Measurements from ENCODE around the gene STK40.

DNA sequence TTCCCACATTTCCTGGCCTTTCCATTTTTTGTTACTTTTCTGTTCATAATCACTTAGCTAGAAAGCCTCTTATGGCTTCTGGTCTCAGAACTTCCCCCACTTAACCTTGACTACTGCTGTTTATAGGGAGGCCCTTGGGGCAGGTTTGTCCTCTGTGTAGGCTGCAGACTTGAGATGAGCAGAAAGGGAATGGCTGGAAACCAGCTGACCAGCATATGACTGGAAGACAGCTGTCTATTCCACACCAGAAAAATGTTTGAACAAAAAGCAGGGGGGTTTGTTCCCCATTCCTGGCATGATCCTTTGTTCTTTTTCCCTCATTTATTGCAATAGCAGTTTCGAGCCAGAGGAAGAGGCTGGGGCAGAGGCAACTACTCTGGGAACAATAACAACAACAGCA lies 84.5 kb downstream of the STK40 start:
- TF ChIP-seq POLR2A (IDR thresholded peaks at IDR 0.05) (no peak), EP300 (IDR thresholded peaks at IDR 0.05) (no peak)
- TF ChIP-seq, protein P1, sequence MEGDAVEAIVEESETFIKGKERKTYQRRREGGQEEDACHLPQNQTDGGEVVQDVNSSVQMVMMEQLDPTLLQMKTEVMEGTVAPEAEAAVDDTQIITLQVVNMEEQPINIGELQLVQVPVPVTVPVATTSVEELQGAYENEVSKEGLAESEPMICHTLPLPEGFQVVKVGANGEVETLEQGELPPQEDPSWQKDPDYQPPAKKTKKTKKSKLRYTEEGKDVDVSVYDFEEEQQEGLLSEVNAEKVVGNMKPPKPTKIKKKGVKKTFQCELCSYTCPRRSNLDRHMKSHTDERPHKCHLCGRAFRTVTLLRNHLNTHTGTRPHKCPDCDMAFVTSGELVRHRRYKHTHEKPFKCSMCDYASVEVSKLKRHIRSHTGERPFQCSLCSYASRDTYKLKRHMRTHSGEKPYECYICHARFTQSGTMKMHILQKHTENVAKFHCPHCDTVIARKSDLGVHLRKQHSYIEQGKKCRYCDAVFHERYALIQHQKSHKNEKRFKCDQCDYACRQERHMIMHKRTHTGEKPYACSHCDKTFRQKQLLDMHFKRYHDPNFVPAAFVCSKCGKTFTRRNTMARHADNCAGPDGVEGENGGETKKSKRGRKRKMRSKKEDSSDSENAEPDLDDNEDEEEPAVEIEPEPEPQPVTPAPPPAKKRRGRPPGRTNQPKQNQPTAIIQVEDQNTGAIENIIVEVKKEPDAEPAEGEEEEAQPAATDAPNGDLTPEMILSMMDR (IDR thresholded peaks at IDR 0.05) = no peak
